Heart right ventricle (tissue), 16 donors: ENCODE results near the gene C19orf47. TPM values are rescaled to one million over a fixed set of nuclear protein-coding genes. Genes with fewer than 3 reads are reported as not detected.

ENCODE experiments used
- ATAC-seq, 8 donors: fragments of 200-7000 bp; cut with Tn5 transposase; one replicate each; pipeline ENCODE4 v1.9.1; 2020; ENCODE audit warnings: mild to moderate bottlenecking in 8 of 8, moderate library complexity in 8 of 8, moderate number of reproducible peaks in 1 of 8
- DNase-seq, 2 donors: peaks; one replicate each; pipeline ENCODE4 v3.0.0-alpha.2; 2020
- H3K27ac ChIP-seq, 10 donors: fragments of 200-600 bp; sonication (generic) in 2 of 10; one replicate each; pipeline versions ENCODE4 v1.5.0 to v1.8.0; 2020 to 2022; ENCODE audit warnings: mild to moderate bottlenecking in 3 of 10
- H3K27me3 ChIP-seq, 7 donors: fragments of 200-600 bp; one replicate each; pipeline ENCODE4 v1.8.0; 2021 to 2022; ENCODE audit warnings: mild to moderate bottlenecking in 2 of 7
- H3K36me3 ChIP-seq, 9 donors: fragments of 200-600 bp; sonication (generic) in 1 of 9; one replicate each; pipeline versions ENCODE4 v1.5.0 to v1.8.0; 2020 to 2022; ENCODE audit warnings: mild to moderate bottlenecking in 2 of 9
- H3K4me1 ChIP-seq, 9 donors: fragments of 200-600 bp; sonication (generic) in 1 of 9; one replicate each; pipeline versions ENCODE4 v1.5.0 to v1.8.0; 2020 to 2022; ENCODE audit warnings: mild to moderate bottlenecking in 4 of 9
- H3K4me3 ChIP-seq, 10 donors: fragments of 200-600 bp; sonication (generic) in 2 of 10; one replicate each; pipeline versions ENCODE4 v1.5.0 to v1.8.0; 2020 to 2022; ENCODE audit warnings: mild to moderate bottlenecking in 7 of 10, moderate library complexity in 2 of 10
- H3K9me3 ChIP-seq, 11 donors: fragments of 200-600 bp in 10 of 11; sonication (generic) in 2 of 11; one replicate each; pipeline versions ENCODE4 v1.5.0 to v1.8.0; 2013 to 2022; ENCODE audit warnings: mild to moderate bottlenecking in 2 of 11, control low read depth in 1 of 11, moderate library complexity in 1 of 11
- CTCF ChIP-seq, 9 donors: fragments of 200-600 bp; sonication (generic) in 2 of 9; IDR thresholded peaks; one replicate each; pipeline versions ENCODE4 v1.5.0 to v1.8.0; 2021 to 2022; ENCODE audit warnings: antibody characterized with exemption in 9 of 9, mild to moderate bottlenecking in 5 of 9, moderate library complexity in 1 of 9
- WGBS, 2 donors: extraction: QIAGEN DNeasy Blood & Tissue Kit; methylation state at CpG; one replicate each; pipeline ENCODE4 v1.1.7; 2013; ENCODE audit warnings: inconsistent platforms in 1 of 2; 5-methylcytosine and 5-hydroxymethylcytosine counted together
- intact Hi-C, 10 donors: fragments of 100-400 bp; cut with DNase I; formaldehyde crosslinking; loops; one replicate each; pipeline versions ENCODE4 v1.11.1 to v1.14.2; 2022
- microRNA-seq, 2 donors: library from miRNA; unstranded; fragments of <30 nt; microRNA quantifications; one replicate each; pipeline ENCODE4 v1.2.0, GENCODE V29; 2021
- polyA plus RNA-seq, 2 donors: library from polyadenylated mRNA; stranded (reverse); fragments of 200-250 nt; gene quantifications; one replicate each; pipeline ENCODE4 v1.2.3, GENCODE V29; 2013
- total RNA-seq, 10 donors: library from RNA; stranded (reverse); fragmentation: NEBNext Ultra II Directional in 3 of 10; extraction: Animal tissue kit (Norgen Biotek cat#: 25700) in 3 of 10; gene quantifications; one replicate each; pipeline versions ENCODE4 v1.2.1 to v1.2.4, GENCODE V29; 2021 to 2023
- donor health status: Arrhythmogenic right ventricular cardiomyopathy.
- donor health status: ischemic (EF 13 %, LVEDD 7.1; RV severe dilation, severe dysfunction).
- donor health status: healthy with polysubstance abuse.
- donor health status: DM: no; HTN: yes; CAD: no.
- donor health status: DM: no; HTN: no; CAD: no.
- donor health status: ischemic (EF 25% LVEDD 6.9; RV normal size, moderate dysfunction).
- donor health status: ischemic (EF 25% LVEDD 5.7; RV mildly dilated, moderate dysfunction).
- donor health status: healthy.
- donor health status: DM: yes; HTN: yes; CAD: no.
- donor health status: Ischemic cardiomyopathy.
- donor health status: ischemic (EF 35%, LVEDD 5.7; RV mildly dilated, moderate dysfunction).
- donor health status: nonischemic (EF 11% LVEDD 7.7; RV severe dilation, severe dysfunction).
- donor health status: DM: yes; HTN: yes; CAD: no.
- donor health status: PGD.
- donor health status: ischemic (EF 29% LVEDD 5.4; RV normal size, mild dysfunction).
- donor health status: nonischemic (EF 23%, LVEDD 6.1; RV moderate dilation, normal function).

Gene C19orf47
- total and polyA plus RNA-seq, 12 donors, result 138 to 347 (median 150) TPM

DNA sequence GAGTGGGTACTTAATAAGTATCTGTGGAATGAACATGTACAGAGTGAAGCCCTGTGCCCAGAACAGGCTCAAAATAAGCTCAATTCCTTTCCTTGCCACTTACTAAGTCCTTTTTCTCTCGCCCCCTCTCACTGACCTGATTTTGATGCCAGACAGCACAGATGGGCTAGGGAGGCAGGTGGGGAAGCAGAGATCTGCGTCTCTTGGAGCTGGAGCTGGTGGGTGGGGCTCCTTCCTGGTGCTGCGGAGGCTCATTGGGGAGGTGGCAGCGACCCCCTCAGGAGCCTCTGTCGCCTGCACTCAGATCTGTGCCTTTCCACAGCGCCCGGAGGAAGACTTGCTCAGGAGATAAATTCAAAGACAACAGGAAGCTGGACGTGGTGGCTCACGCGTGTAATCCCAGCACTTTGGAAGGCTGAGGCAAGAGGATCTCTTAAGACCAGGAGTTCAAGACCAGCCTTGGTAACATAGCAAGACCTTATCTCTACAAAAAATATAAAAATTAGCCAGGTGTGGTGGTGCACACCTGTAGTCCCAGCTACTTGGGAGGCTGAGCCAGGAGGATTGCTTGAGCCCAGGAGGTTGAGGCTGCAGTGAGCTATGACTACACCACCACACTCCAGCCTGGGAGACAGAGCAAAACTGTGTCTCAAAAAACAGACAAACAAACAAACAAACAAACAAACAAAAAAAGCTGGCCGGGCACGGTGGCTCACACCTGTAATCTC lies 77.7 kb downstream of the C19orf47 start:
- H3K27me3 ChIP-seq, result no peaks in the 10 kb centered on the region
- 59 to 67% methylated on average over 12 of the region's 12 CpGs for WGBS, 2 donors
- DNase-seq (no peak), ATAC-seq (no peak)
- intact Hi-C loops, result no loop called here
- peak in 3 of 9 donors; percentile 12 to 38 (median 20) for TF ChIP-seq CTCF (IDR thresholded peaks at IDR 0.05)
- peaks cover 18 to 92% (median 73%) of the 10 kb centered on the region in 9 donors for H3K4me1 ChIP-seq
- peak overlapping the region in 1 of 10 donors; percentile 20 for H3K27ac ChIP-seq
- H3K36me3 ChIP-seq, result peaks cover 0 to 12% (median 0%) of the 10 kb centered on the region in 9 donors
- H3K4me3 ChIP-seq, result no peak overlapping the region
- no peaks in the 10 kb centered on the region for H3K9me3 ChIP-seq

Small RNA genes lying within 50 kb of the gene (microRNA-seq; reads per million reads assigned to microRNA genes)
- gene MIR641 (24.5 to 31.1 reads per million in 2 donors), gene MIR6796 (0 reads per million in 2 donors)

Other genes with a start within 250 kb of the C19orf47 start
- 10 to 100 TPM; 10.8 to 29.1 (median 15.8) TPM for gene MAP3K10, start 157.0 kb downstream of the C19orf47 start, total RNA-seq
- gene MAP3K10, start 157.0 kb downstream of the C19orf47 start, polyA plus RNA-seq, result 10 to 100 TPM; 12.1 to 31.2 TPM
- not detected for gene TTC9B, start 130.0 kb downstream of the C19orf47 start, total RNA-seq
- gene TTC9B, start 130.0 kb downstream of the C19orf47 start, polyA plus RNA-seq, result not detected
- gene CCNP, start 121.7 kb downstream of the C19orf47 start, total RNA-seq, result not detected
- under 1 TPM; 0.04 to 0.15 TPM for gene CCNP, start 121.7 kb downstream of the C19orf47 start, polyA plus RNA-seq
- 100 to 1,000 TPM; 117 to 147 (median 127) TPM for gene AKT2, start 63.1 kb downstream of the C19orf47 start, total RNA-seq
- gene AKT2, start 63.1 kb downstream of the C19orf47 start, polyA plus RNA-seq, result 10 to 100 TPM; 56.7 to 57.6 TPM
- gene PLD3, start 298 bp upstream of the C19orf47 start, total RNA-seq, result 100 to 1,000 TPM; 136 to 238 (median 181) TPM
- 100 to 1,000 TPM; 116 to 148 TPM for gene PLD3, start 298 bp upstream of the C19orf47 start, polyA plus RNA-seq
- gene HIPK4, start 41.8 kb upstream of the C19orf47 start, total RNA-seq, result under 1 TPM in 2 of 10 donors, not detected in 8; 0.10 to 0.15 TPM
- gene HIPK4, start 41.8 kb upstream of the C19orf47 start, polyA plus RNA-seq, result under 1 TPM in 1 of 2 donors, not detected in 1; 0.09 TPM
- gene PRX, start 65.0 kb upstream of the C19orf47 start, total RNA-seq, result 1 to 10 TPM; 1.7 to 3.8 (median 2.7) TPM
- 1 to 10 TPM; 2.4 to 2.7 TPM for gene PRX, start 65.0 kb upstream of the C19orf47 start, polyA plus RNA-seq
- 10 to 100 TPM in 3 of 10 donors, 1 to 10 TPM in 7; 6.3 to 16.8 (median 8.4) TPM for gene SERTAD1, start 77.6 kb upstream of the C19orf47 start, total RNA-seq
- gene SERTAD1, start 77.6 kb upstream of the C19orf47 start, polyA plus RNA-seq, result 10 to 100 TPM; 13.4 to 35.8 TPM
- gene SERTAD3, start 95.9 kb upstream of the C19orf47 start, total RNA-seq, result 10 to 100 TPM; 19.4 to 37.5 (median 27.4) TPM
- 10 to 100 TPM; 35.3 to 35.6 TPM for gene SERTAD3, start 95.9 kb upstream of the C19orf47 start, polyA plus RNA-seq
- gene BLVRB, start 117.3 kb upstream of the C19orf47 start, total RNA-seq, result 100 to 1,000 TPM in 3 of 10 donors, 10 to 100 TPM in 7; 70.9 to 144 (median 91.4) TPM
- gene BLVRB, start 117.3 kb upstream of the C19orf47 start, polyA plus RNA-seq, result 100 to 1,000 TPM in 1 of 2 donors, 10 to 100 TPM in 1; 95.8 to 213 TPM
- gene SPTBN4, start 118.6 kb upstream of the C19orf47 start, total RNA-seq, result 1 to 10 TPM; 3.0 to 6.6 (median 4.9) TPM
- gene SPTBN4, start 118.6 kb upstream of the C19orf47 start, polyA plus RNA-seq, result 10 to 100 TPM in 1 of 2 donors, 1 to 10 TPM in 1; 3.2 to 13.8 TPM
- gene SHKBP1, start 228.5 kb upstream of the C19orf47 start, total RNA-seq, result 10 to 100 TPM; 12.0 to 31.5 (median 15.9) TPM
- gene SHKBP1, start 228.5 kb upstream of the C19orf47 start, polyA plus RNA-seq, result 10 to 100 TPM; 42.8 to 43.1 TPM